Activated naive CD4-positive, alpha-beta T cell treated with anti-CD3 and anti-CD28 coated beads, Interleukin-2, amount 50 U/mL, for 72 hours (primary cell): ENCODE measurements around the gene CSN2. TPM values are rescaled to one million over a fixed set of nuclear protein-coding genes. Genes with fewer than 3 reads are reported as not detected.
"Not testable (repeated sequence)": the region's sequence is repeated elsewhere in the genome, so short reads cannot be mapped to it uniquely, and the experiment has no call there.

Experiments
- ATAC-seq, 2 donors: fragments of 150-1000 bp; cut with Tn5 transposase; 2 replicates each; pipeline ENCODE4 v1.10.0; 2021; ENCODE audit warnings: mild to moderate bottlenecking in 2 of 2, moderate library complexity in 2 of 2
- DNase-seq, 2 donors: peaks; one replicate each; pipeline ENCODE4 v3.0.0; 2021 to 2022; ENCODE audit warnings: low spot score in 2 of 2
- H3K27ac Mint-ChIP-seq, 2 donors: one replicate each; pipeline ENCODE4 v1.8.0; 2022; ENCODE audit warnings: mild to moderate bottlenecking in 2 of 2, mixed read lengths in 2 of 2
- H3K36me3 Mint-ChIP-seq, 2 donors: one replicate each; pipeline ENCODE4 v1.8.0; 2022; ENCODE audit warnings: mixed read lengths in 2 of 2
- H3K9me3 Mint-ChIP-seq, 2 donors: one replicate each; pipeline ENCODE4 v1.8.0; 2022; ENCODE audit warnings: mixed read lengths in 2 of 2
- total RNA-seq, 2 donors: library from RNA; stranded (reverse); gene quantifications; one replicate each; pipeline ENCODE4 v1.2.3, GENCODE V29; 2022

The CSN2 gene
- total RNA-seq, 2 donors from 2014 or later = not detected

GRCh38 chr4:69923782-69924410 lies 41.6 kb downstream of the CSN2 start:
- not testable (repeated sequence) for ATAC-seq, H3K36me3 Mint-ChIP-seq, H3K27ac Mint-ChIP-seq, DNase-seq, H3K9me3 Mint-ChIP-seq

DNA sequence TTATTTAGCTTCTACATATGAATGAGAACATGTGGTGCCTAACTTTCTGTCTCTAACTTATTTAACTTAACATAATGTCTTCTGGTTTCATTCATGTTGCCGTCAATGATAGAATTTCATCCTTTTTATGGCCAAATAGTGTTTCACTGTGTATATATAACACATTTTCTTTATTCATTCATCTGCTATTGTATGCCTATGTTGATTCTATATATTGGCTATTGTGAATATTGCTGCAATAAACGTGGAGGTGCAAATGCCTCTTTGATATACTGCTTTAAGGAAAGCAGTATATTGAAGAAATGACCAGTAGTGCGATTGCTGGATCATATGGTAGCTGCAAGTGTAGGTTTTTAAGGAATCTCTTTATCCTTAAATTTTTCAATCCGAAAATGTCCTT lies 44.7 kb downstream of the CSN2 start:
- no peak overlapping the region for H3K27ac Mint-ChIP-seq
- no peak for DNase-seq
- H3K9me3 Mint-ChIP-seq = no peaks in the 10 kb centered on the region
- H3K36me3 Mint-ChIP-seq = no peaks in the 10 kb centered on the region
- ATAC-seq = no peak

- no peaks in the 10 kb centered on the region for H3K36me3 Mint-ChIP-seq
- H3K9me3 Mint-ChIP-seq = no peaks in the 10 kb centered on the region
- ATAC-seq = peak in 1 of 2 donors; percentile 88
- H3K27ac Mint-ChIP-seq = no peak overlapping the region
- DNase-seq = no peak
Observed at GRCh38 chr4:69910016-69910782, 55.3 kb downstream of the CSN2 start.

GRCh38 chr4:69909195-69909594 lies 56.3 kb downstream of the CSN2 start:
- Mint-ChIP-seq H3K27ac (no peak overlapping the region), H3K36me3 (no peaks in the 10 kb centered on the region), H3K9me3 (no peaks in the 10 kb centered on the region)
- DNase-seq = no peak
- ATAC-seq = no peak

GRCh38 chr4:69907151-69907550 lies 58.4 kb downstream of the CSN2 start:
- Mint-ChIP-seq H3K36me3 (no peaks in the 10 kb centered on the region), H3K9me3 (no peaks in the 10 kb centered on the region), H3K27ac (no peak overlapping the region)
- DNase-seq = no peak
- no peak for ATAC-seq

Other genes starting within 250 kb of the CSN2 start
- 1 to 10 TPM; 2.4 to 3.2 TPM for gene SULT1B1, start 205.1 kb downstream of the CSN2 start, total RNA-seq
- gene SULT1E1, start 105.6 kb downstream of the CSN2 start, total RNA-seq = not detected
- gene CSN1S1, start 34.7 kb downstream of the CSN2 start, total RNA-seq = not detected
- gene STATH, start 30.2 kb upstream of the CSN2 start, total RNA-seq = not detected
- not detected for gene HTN3, start 62.7 kb upstream of the CSN2 start, total RNA-seq
- not detected for gene HTN1, start 84.7 kb upstream of the CSN2 start, total RNA-seq
- not detected for gene PRR27, start 188.5 kb upstream of the CSN2 start, total RNA-seq
- not detected for gene ODAM, start 230.0 kb upstream of the CSN2 start, total RNA-seq